Measurements from ENCODE around the gene PCBP2. TPM values are rescaled to one million over a fixed set of nuclear protein-coding genes. Genes with fewer than 3 reads are reported as not detected.
"Not testable (repeated sequence)": the region's sequence is repeated elsewhere in the genome, so short reads cannot be mapped to it uniquely, and the experiment has no call there.

PCBP2 gene
- total RNA-seq, 2 experiments from 2014 or later: 897 to 926 TPM

GRCh38 chr12:53476769-53477209 is 24.9 kb downstream of the PCBP2 start:
- Mint-ChIP-seq H3K36me3 (peaks cover 63% of the 10 kb centered on the region), H3K4me3 (no peak overlapping the region), H3K9me3 (no peaks in the 10 kb centered on the region), H3K27me3 (no peaks in the 10 kb centered on the region), H3K27ac (peak overlapping the region; percentile 94), H3K4me1 (ENCODE audit: low read depth) (peaks cover 60% of the 10 kb centered on the region)
- CTCF ChIA-PET: interaction anchor here (0.6 to 3.0 kb wide), 19 partner anchors 11 to 317 kb away, joined by 3 to 22 read pairs (median 4); partner anchors contain the start of genes AAAS, NPFF and TARBP2
- no peak for DNase-seq
- intact Hi-C loops (cut with micrococcal nuclease): no loop called here
- POLR2A ChIA-PET: interaction anchor here (0.9 to 7.7 kb wide), 4 partner anchors 12 to 32 kb away, joined by 3 to 53 read pairs (median 4); partner anchors contain the start of gene TARBP2

- Mint-ChIP-seq H3K27ac (peak overlapping the region; percentile 56), H3K27me3 (no peaks in the 10 kb centered on the region), H3K36me3 (peaks cover 57% of the 10 kb centered on the region), H3K9me3 (no peaks in the 10 kb centered on the region), H3K4me1 (ENCODE audit: low read depth) (peaks cover 44% of the 10 kb centered on the region), H3K4me3 (no peak overlapping the region)
- ChIA-PET CTCF (interaction anchor here (0.7 to 3.0 kb wide), 5 partner anchors 10 to 127 kb away, joined by 3 to 22 read pairs (median 4); partner anchors contain the start of genes NPFF and PRR13), POLR2A (interaction anchor here (0.6 to 7.7 kb wide), 4 partner anchors 13 to 111 kb away, joined by 3 to 53 read pairs (median 4); no protein-coding TSS in a partner anchor)
- DNase-seq: no peak
- intact Hi-C loops (cut with micrococcal nuclease): no loop called here
Observed at GRCh38 chr12:53478865-53479264, 27.0 kb downstream of the PCBP2 start.

- no peak overlapping the region for H3K4me3 Mint-ChIP-seq
- peak overlapping the region; percentile 56 for H3K27ac Mint-ChIP-seq
- ChIA-PET POLR2A (interaction anchor here (0.8 kb wide), 1 partner anchor 20 kb away, joined by 3 read pairs; no protein-coding TSS in a partner anchor), CTCF (interaction anchor here (0.9 to 1.2 kb wide), 3 partner anchors 21 to 127 kb away, joined by 3 to 4 read pairs (median 4); partner anchors contain the start of gene PRR13)
- peaks cover 56% of the 10 kb centered on the region for H3K36me3 Mint-ChIP-seq
- intact Hi-C loops (cut with micrococcal nuclease): no loop called here
- H3K4me1 Mint-ChIP-seq (ENCODE audit: low read depth): peaks cover 39% of the 10 kb centered on the region
- no peak for DNase-seq
- no peaks in the 10 kb centered on the region for H3K27me3 Mint-ChIP-seq
- no peaks in the 10 kb centered on the region for H3K9me3 Mint-ChIP-seq
Observed at GRCh38 chr12:53479331-53479730, 27.4 kb downstream of the PCBP2 start.

- no peaks in the 10 kb centered on the region for H3K9me3 Mint-ChIP-seq
- H3K27ac Mint-ChIP-seq: no peak overlapping the region
- no peaks in the 10 kb centered on the region for H3K27me3 Mint-ChIP-seq
- intact Hi-C loops (cut with micrococcal nuclease): no loop called here
- POLR2A ChIA-PET: interaction anchor here (0.8 to 2.4 kb wide), 4 partner anchors 14 to 129 kb away, joined by 3 to 11 read pairs (median 4); partner anchors contain the start of genes MAP3K12 and TARBP2
- no peak for DNase-seq
- CTCF ChIA-PET: interaction anchor here (1.0 to 2.9 kb wide), 6 partner anchors 9 to 129 kb away, joined by 3 to 9 read pairs (median 4); partner anchors contain the start of gene NPFF
- H3K4me3 Mint-ChIP-seq: no peak overlapping the region
- peaks cover 56% of the 10 kb centered on the region for H3K36me3 Mint-ChIP-seq
- peaks cover 26% of the 10 kb centered on the region for H3K4me1 Mint-ChIP-seq (ENCODE audit: low read depth)
Observed at GRCh38 chr12:53480491-53481442, 28.9 kb downstream of the PCBP2 start.

GRCh38 chr12:53481458-53481857 is 29.6 kb downstream of the PCBP2 start:
- H3K9me3 Mint-ChIP-seq; H3K27me3 Mint-ChIP-seq; DNase-seq; intact Hi-C loops (cut with micrococcal nuclease); H3K4me3 Mint-ChIP-seq; H3K27ac Mint-ChIP-seq: not testable (repeated sequence)
- CTCF ChIA-PET: interaction anchor here (0.7 to 2.9 kb wide), 7 partner anchors 9 to 129 kb away, joined by 3 to 9 read pairs (median 4); partner anchors contain the start of gene NPFF
- POLR2A ChIA-PET: interaction anchor here (1.3 to 2.4 kb wide), 3 partner anchors 13 to 19 kb away, joined by 4 to 11 read pairs (median 5); partner anchors contain the start of genes MAP3K12 and TARBP2
- Mint-ChIP-seq H3K4me1 (ENCODE audit: low read depth) (peaks cover 22% of the 10 kb centered on the region), H3K36me3 (peaks cover 53% of the 10 kb centered on the region)

- Mint-ChIP-seq H3K4me3 (no peak overlapping the region), H3K36me3 (peaks cover 48% of the 10 kb centered on the region), H3K27me3 (no peaks in the 10 kb centered on the region), H3K4me1 (ENCODE audit: low read depth) (peaks cover 18% of the 10 kb centered on the region), H3K9me3 (no peaks in the 10 kb centered on the region), H3K27ac (peak overlapping the region; percentile 11)
- ChIA-PET POLR2A (interaction anchor here (1.3 to 2.4 kb wide), 4 partner anchors 7 to 19 kb away, joined by 4 to 11 read pairs (median 6); partner anchors contain the start of genes MAP3K12 and TARBP2), CTCF (interaction anchor here (0.7 to 2.9 kb wide), 7 partner anchors 10 to 130 kb away, joined by 3 to 9 read pairs (median 4); partner anchors contain the start of gene NPFF)
- no peak for DNase-seq
- intact Hi-C loops (cut with micrococcal nuclease): no loop called here
Observed at GRCh38 chr12:53481939-53482586, 30.2 kb downstream of the PCBP2 start.

- no peaks in the 10 kb centered on the region for H3K27me3 Mint-ChIP-seq
- peaks cover 14% of the 10 kb centered on the region for H3K4me1 Mint-ChIP-seq (ENCODE audit: low read depth)
- ChIA-PET CTCF (interaction anchor here (0.8 to 2.9 kb wide), 4 partner anchors 9 to 27 kb away, joined by 3 to 9 read pairs (median 4); no protein-coding TSS in a partner anchor), POLR2A (interaction anchor here (1.0 to 2.4 kb wide), 4 partner anchors 8 to 24 kb away, joined by 3 to 11 read pairs (median 6); no protein-coding TSS in a partner anchor)
- H3K9me3 Mint-ChIP-seq: no peaks in the 10 kb centered on the region
- intact Hi-C loops (cut with micrococcal nuclease): no loop called here
- no peak overlapping the region for H3K27ac Mint-ChIP-seq
- no peak for DNase-seq
- H3K4me3 Mint-ChIP-seq: no peak overlapping the region
- peaks cover 42% of the 10 kb centered on the region for H3K36me3 Mint-ChIP-seq
Observed at GRCh38 chr12:53482626-53483168, 30.8 kb downstream of the PCBP2 start.

GRCh38 chr12:53483225-53483978 is 31.5 kb downstream of the PCBP2 start:
- Mint-ChIP-seq H3K4me1 (ENCODE audit: low read depth) (peaks cover 12% of the 10 kb centered on the region), H3K4me3 (no peak overlapping the region), H3K36me3 (peaks cover 38% of the 10 kb centered on the region), H3K27me3 (no peaks in the 10 kb centered on the region), H3K9me3 (no peaks in the 10 kb centered on the region), H3K27ac (no peak overlapping the region)
- POLR2A ChIA-PET: interaction anchor here (1.0 to 2.4 kb wide), 5 partner anchors 9 to 25 kb away, joined by 3 to 11 read pairs (median 5); partner anchors contain the start of gene MAP3K12
- CTCF ChIA-PET: interaction anchor here (0.8 to 2.9 kb wide), 3 partner anchors 8 to 26 kb away, joined by 3 to 9 read pairs (median 4); no protein-coding TSS in a partner anchor
- DNase-seq: no peak
- intact Hi-C loops (cut with micrococcal nuclease): no loop called here

GRCh38 chr12:53483979-53484377 is 32.1 kb downstream of the PCBP2 start:
- ChIA-PET POLR2A (interaction anchor here (1.2 to 2.1 kb wide), 2 partner anchors 9 to 15 kb away, joined by 5 to 8 read pairs; partner anchors contain the start of gene MAP3K12), CTCF (interaction anchor here (1.2 kb wide), 1 partner anchor 26 kb away, joined by 4 read pairs; no protein-coding TSS in a partner anchor)
- Mint-ChIP-seq H3K36me3 (peaks cover 34% of the 10 kb centered on the region), H3K27me3 (no peaks in the 10 kb centered on the region), H3K4me3 (no peak overlapping the region), H3K4me1 (ENCODE audit: low read depth) (peaks cover 7% of the 10 kb centered on the region), H3K27ac (no peak overlapping the region), H3K9me3 (no peaks in the 10 kb centered on the region)
- intact Hi-C loops (cut with micrococcal nuclease): no loop called here
- no peak for DNase-seq

GRCh38 chr12:53484686-53485575 is 33.0 kb downstream of the PCBP2 start:
- Mint-ChIP-seq H3K36me3 (peaks cover 31% of the 10 kb centered on the region), H3K9me3 (no peaks in the 10 kb centered on the region), H3K4me3 (no peak overlapping the region), H3K27me3 (no peaks in the 10 kb centered on the region), H3K4me1 (ENCODE audit: low read depth) (peaks cover 4% of the 10 kb centered on the region), H3K27ac (no peak overlapping the region)
- no peak for DNase-seq
- CTCF ChIA-PET: interaction anchor here (1.1 kb wide), 1 partner anchor 9 kb away, joined by 3 read pairs; no protein-coding TSS in a partner anchor
- intact Hi-C loops (cut with micrococcal nuclease): no loop called here
- POLR2A ChIA-PET: no interaction called here

Data from activated CD4-positive, alpha-beta memory T cell treated with anti-CD3 and anti-CD28 coated beads for 36 hours (primary cell).